GM20000 (cell line): Measurements from ENCODE around the gene GRPEL2.

ENCODE experiments used
- DNase-seq: peaks from one replicate; pipeline ENCODE4 v3.0.0; 2012; ENCODE audit warnings: low spot score
- CTCF ChIP-seq: IDR thresholded peaks from 2 replicates; pipeline ENCODE4 v1.5.1; 2012; ENCODE audit warnings: mild to moderate bottlenecking, control low read depth; ENCODE audit errors: extremely low read depth, missing control alignments

The GRPEL2 gene

GRCh38 chr5:149363936-149364335 is 18.6 kb downstream of the GRPEL2 start:
- DNase-seq: no peak
- TF ChIP-seq CTCF: no peak

GRCh38 chr5:149364719-149365118 is 19.4 kb downstream of the GRPEL2 start:
- TF ChIP-seq CTCF: no peak
- no peak for DNase-seq

GRCh38 chr5:149365418-149365817 is 20.1 kb downstream of the GRPEL2 start:
- DNase-seq: no peak
- TF ChIP-seq CTCF: no peak

GRCh38 chr5:149366169-149366729 is 20.9 kb downstream of the GRPEL2 start:
- TF ChIP-seq CTCF: no peak
- no peak for DNase-seq

- peak; percentile 76 for TF ChIP-seq CTCF
- peak; percentile 84 for DNase-seq
Measured at GRCh38 chr5:149367249-149367971, 22.1 kb downstream of the GRPEL2 start.

GRCh38 chr5:149367972-149368645 is 22.8 kb downstream of the GRPEL2 start:
- no peak for TF ChIP-seq CTCF
- DNase-seq: no peak

- no peak for DNase-seq
- TF ChIP-seq CTCF: no peak
Measured at GRCh38 chr5:149370878-149371277, 25.6 kb downstream of the GRPEL2 start.
